ENCODE results near the gene KCNJ12.
"Not testable (repeated sequence)": the region's sequence is repeated elsewhere in the genome, so short reads cannot be mapped to it uniquely, and the experiment has no call there.

DNA sequence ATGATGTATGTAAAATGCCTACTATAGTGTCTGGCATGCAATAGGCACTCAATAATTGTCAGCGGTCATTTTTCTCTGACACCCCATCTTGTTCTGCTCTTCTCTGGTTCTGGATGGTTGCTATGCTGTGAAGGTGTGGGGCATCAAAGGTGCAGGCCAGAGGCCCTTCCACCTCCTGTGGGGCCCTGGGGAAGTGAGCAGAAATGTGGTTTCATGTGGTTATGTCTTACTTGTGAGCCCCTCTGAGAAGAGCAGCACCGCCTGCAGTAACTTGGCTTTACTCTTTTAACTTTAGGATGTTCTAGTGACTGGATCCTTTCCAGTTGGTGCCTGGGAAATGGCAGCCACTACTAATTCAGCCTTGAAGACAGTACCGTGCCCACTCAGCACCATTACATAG is 32.1 kb downstream of the KCNJ12 start:
- TF ChIP-seq POLR2A (IDR thresholded peaks at IDR 0.05), result not testable (repeated sequence)
- TF ChIP-seq, protein P1, sequence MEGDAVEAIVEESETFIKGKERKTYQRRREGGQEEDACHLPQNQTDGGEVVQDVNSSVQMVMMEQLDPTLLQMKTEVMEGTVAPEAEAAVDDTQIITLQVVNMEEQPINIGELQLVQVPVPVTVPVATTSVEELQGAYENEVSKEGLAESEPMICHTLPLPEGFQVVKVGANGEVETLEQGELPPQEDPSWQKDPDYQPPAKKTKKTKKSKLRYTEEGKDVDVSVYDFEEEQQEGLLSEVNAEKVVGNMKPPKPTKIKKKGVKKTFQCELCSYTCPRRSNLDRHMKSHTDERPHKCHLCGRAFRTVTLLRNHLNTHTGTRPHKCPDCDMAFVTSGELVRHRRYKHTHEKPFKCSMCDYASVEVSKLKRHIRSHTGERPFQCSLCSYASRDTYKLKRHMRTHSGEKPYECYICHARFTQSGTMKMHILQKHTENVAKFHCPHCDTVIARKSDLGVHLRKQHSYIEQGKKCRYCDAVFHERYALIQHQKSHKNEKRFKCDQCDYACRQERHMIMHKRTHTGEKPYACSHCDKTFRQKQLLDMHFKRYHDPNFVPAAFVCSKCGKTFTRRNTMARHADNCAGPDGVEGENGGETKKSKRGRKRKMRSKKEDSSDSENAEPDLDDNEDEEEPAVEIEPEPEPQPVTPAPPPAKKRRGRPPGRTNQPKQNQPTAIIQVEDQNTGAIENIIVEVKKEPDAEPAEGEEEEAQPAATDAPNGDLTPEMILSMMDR (IDR thresholded peaks at IDR 0.05), result not testable (repeated sequence)
